Prostate gland (tissue), 2 donors: Measurements from ENCODE around the gene OGDHL.

ENCODE experiments used
- POLR2AphosphoS5 ChIP-seq: sonication (generic); formaldehyde crosslinking; IDR thresholded peaks from one replicate; pipeline ENCODE4 v1.6.1; 2017; ENCODE audit warnings: antibody characterized with exemption
- TF ChIP-seq, protein P1 (sequence below), 4 experiments: fragments of 200-600 bp in 2 of 4; fragments of 450-650 bp in 2 of 4; sonication (generic) in 2 of 4; IDR thresholded peaks; 1 replicate in 3 of 4; 2 replicates in 1 of 4; pipeline ENCODE4 v1.5.1; 2016 to 2019; ENCODE audit warnings: antibody characterized with exemption in 4 of 4, mild to moderate bottlenecking in 2 of 4, moderate library complexity in 2 of 4

DNA sequence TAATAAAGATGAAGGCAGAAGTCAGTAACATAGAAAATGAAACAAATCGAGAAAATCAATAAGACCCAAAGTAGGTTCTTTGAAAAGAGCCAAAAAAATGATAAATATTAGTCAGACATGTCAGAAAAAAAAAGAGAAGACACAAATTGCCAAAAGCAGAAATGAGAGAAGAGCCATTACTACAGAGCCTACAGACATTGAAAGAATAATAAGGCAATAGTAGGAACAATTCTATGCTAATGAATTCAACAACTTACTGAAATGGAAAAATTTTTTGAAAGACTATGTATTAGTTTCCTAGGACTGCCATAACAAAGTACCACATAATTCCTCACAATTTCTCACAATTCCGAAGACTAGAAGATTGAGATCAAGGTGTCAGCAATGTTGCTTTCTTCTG lies 35.5 kb downstream of the OGDHL start:
- TF ChIP-seq, protein P1, sequence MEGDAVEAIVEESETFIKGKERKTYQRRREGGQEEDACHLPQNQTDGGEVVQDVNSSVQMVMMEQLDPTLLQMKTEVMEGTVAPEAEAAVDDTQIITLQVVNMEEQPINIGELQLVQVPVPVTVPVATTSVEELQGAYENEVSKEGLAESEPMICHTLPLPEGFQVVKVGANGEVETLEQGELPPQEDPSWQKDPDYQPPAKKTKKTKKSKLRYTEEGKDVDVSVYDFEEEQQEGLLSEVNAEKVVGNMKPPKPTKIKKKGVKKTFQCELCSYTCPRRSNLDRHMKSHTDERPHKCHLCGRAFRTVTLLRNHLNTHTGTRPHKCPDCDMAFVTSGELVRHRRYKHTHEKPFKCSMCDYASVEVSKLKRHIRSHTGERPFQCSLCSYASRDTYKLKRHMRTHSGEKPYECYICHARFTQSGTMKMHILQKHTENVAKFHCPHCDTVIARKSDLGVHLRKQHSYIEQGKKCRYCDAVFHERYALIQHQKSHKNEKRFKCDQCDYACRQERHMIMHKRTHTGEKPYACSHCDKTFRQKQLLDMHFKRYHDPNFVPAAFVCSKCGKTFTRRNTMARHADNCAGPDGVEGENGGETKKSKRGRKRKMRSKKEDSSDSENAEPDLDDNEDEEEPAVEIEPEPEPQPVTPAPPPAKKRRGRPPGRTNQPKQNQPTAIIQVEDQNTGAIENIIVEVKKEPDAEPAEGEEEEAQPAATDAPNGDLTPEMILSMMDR (IDR thresholded peaks at IDR 0.05) = no peak
- TF ChIP-seq POLR2AphosphoS5 = no peak
